OCI-LY1 (cell line): Measurements from ENCODE around the gene GATD1.

Experiments
- CTCF ChIP-seq: fragments of 200-600 bp; sonication (generic), shearing (Covaris generic); IDR thresholded peaks from 2 replicates; pipeline ENCODE4 v1.5.1; 2017; ENCODE audit warnings: mild to moderate bottlenecking, antibody characterized with exemption, low read length, moderate library complexity, mixed read lengths
- EZH2 ChIP-seq: fragments of 200-600 bp; sonication (generic), shearing (Covaris generic); IDR thresholded peaks from 2 replicates; pipeline ENCODE4 v1.8.0; 2017; ENCODE audit warnings: borderline replicate concordance, mixed run types, mild to moderate bottlenecking, antibody characterized with exemption, low read length, moderate library complexity, mixed read lengths

DNA sequence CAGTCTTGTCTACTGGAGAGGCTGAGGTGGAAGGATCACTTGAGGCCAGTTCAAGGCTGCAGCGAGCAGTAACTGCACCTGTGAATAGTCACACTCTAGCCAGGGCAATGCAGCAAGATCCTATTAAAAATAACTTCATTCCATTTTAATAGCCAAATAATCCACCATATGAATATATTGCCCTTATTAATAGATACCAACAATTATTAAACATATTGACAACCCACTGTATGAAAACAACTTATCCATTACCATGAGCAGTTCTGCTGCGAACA is 10.4 kb downstream of the GATD1 start:
- TF ChIP-seq CTCF (no peak), EZH2 (no peak)
